HG03135 (cell line): Measurements from ENCODE around the gene FAM131C.
"Not testable (repeated sequence)": the region's sequence is repeated elsewhere in the genome, so short reads cannot be mapped to it uniquely, and the experiment has no call there.

Experiments
- ATAC-seq: cut with Tn5 transposase; IDR thresholded peaks from one replicate; pipeline ENCODE4 v1.9.1; 2021; ENCODE audit warnings: mild to moderate bottlenecking, moderate library complexity; ENCODE audit not compliant: unreplicated experiment

The FAM131C gene

GRCh38 chr1:16107039-16107438, 33.6 kb upstream of the FAM131C start:
- not testable (repeated sequence) for ATAC-seq

GRCh38 chr1:16101623-16102022, 28.2 kb upstream of the FAM131C start:
- no peak for ATAC-seq

- no peak for ATAC-seq
Measured at GRCh38 chr1:16099412-16099811, 26.0 kb upstream of the FAM131C start.

GRCh38 chr1:16095447-16095846, 22.0 kb upstream of the FAM131C start:
- ATAC-seq: no peak

DNA sequence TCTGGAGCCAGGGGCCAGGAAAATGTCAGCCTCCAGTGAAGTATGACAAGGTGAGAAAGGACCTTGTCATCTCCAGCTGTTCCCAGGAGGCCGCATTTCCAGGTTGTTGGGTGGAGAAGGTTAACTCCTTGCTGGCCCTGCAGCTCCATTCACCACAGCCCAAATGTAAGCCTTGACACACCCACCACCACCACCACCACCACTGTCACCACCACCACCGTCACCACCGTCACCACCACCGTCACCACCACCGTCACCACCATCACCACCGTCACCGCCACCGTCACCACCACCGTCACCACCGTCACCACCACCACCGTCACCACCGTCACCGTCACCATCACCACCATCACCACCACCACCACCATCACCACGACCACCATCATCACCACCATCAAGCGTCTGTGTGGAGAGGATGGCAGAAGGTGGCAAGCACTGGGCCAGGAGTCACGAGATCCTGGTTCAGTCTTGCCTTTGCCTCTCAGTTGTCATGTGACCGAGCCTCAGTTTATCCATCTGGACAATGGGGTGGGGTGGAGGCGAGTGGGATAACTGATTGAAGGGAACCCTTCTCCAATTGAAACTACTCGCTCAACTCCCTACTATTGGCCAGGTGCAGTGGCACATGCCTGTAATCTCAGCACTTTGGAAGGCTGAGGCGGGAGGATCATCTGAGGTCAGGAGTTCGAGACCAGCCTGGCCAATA, 21.2 kb upstream of the FAM131C start:
- ATAC-seq: no peak

GRCh38 chr1:16093611-16094010, 20.2 kb upstream of the FAM131C start:
- ATAC-seq: no peak

GRCh38 chr1:16092923-16093511, 19.6 kb upstream of the FAM131C start:
- no peak for ATAC-seq

GRCh38 chr1:16092097-16092922, 18.9 kb upstream of the FAM131C start:
- ATAC-seq: no peak

DNA sequence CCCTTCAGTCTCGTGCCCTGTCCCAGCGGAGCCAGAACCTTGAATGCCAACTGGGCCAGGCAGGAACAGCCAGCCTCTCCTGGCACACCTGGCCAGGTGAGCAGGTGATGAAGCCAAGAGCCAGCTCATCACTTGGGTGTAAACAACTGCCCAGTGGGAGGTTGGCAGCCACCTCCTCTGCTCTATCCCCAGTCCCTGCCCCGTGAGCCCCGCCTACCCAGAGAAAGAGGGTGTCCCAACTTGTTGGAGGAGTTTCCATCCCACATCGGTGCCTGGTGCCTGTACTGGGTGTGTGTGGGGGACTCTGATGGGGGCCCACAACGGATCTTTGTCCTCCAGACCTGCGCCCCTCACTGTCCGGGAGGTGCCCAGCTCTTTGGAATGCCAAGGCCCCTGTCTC, 17.8 kb upstream of the FAM131C start:
- no peak for ATAC-seq

DNA sequence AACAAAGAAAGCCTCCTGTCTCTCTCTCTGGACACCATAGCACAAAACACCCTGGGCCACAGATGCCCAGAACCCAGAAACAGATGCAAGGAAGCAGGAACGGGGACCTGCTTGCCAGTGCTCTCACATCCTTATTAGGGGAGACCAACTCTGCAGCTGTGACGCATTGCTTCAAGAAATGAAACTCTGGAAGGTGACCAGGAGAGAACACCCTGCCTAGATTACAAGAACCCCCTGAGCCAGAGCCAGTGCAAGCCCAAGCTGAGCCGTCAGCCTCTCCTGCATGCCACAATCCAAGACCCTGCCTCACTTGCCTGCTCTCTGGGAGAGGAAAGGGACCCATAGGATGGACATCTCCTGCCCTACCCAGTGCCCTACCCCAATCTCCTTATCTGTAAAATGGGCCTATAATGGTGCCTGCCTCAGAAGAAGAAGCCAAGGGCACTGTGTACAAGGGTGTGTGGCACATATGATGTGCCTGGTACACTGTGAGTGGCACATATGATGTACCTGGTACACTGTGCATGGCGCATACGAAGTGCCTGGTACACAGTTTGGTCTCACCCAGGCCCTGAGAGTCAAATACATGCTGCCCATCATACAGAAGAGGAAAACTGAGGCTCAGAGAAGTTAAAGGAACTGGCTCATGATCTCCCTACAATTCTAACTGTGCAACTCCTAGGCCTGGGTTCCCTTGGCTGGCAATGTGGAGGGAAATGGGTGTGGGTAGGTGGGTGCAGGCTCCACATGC, 16.8 kb upstream of the FAM131C start:
- no peak for ATAC-seq

- ATAC-seq: no peak
Measured at GRCh38 chr1:16088996-16089395, 15.5 kb upstream of the FAM131C start.

DNA sequence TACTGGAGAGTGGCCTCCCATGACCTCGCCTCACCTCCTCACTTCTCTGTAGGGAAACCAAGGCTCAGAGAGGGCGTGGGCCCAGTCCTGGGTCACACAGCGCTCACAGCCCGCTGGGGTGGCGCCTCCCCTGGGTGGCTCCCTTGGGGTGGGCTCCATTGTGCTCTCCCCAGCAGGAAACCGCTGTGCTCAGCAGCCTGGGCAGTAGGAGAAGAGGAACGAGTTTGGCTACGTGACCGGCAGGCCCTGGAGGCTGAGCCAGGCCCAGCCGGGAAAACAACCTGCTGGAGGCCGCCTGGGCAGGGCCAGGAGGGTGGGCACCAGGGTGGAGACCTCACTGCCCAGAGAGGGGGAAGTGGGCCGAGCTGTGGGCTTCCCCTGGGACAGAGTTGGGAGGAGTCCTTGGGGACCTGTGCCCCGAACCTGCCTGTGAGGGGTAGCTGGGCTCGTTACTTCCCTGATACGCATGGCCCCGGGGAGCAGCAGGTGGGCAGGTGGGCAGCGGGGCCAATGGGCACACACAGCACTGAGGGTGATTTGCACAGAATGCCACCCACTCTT, 15.0 kb upstream of the FAM131C start:
- ATAC-seq: no peak

- no peak for ATAC-seq
Measured at GRCh38 chr1:16087733-16088132, 14.3 kb upstream of the FAM131C start.

DNA sequence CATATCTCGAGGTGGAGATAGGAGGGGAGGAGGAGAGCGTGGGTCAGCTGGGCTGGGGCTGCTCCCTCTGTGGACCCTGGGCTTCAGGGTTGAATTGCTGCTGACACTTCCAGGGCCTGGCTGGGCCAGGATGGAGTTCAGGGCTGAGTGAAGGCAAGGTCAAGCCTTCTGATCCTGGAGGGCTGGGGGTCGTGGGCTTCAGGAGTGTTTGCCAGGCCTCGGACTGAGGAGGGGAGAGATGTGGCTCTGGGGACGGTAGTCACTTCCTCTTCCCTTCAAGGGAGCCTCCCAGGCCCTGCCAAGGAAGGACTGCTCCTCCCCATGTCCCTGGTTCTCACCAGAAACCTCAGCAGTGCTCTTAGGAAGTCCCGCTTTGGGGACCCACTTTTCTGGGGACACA, 12.1 kb upstream of the FAM131C start:
- no peak for ATAC-seq

- no peak for ATAC-seq
Measured at GRCh38 chr1:16083486-16083885, 10.0 kb upstream of the FAM131C start.

GRCh38 chr1:16082283-16083038, 9.0 kb upstream of the FAM131C start:
- no peak for ATAC-seq

- no peak for ATAC-seq
Measured at GRCh38 chr1:16081636-16082035, 8.2 kb upstream of the FAM131C start.

GRCh38 chr1:16080422-16081150, 7.1 kb upstream of the FAM131C start:
- no peak for ATAC-seq

GRCh38 chr1:16078925-16079656, 5.6 kb upstream of the FAM131C start:
- ATAC-seq: no peak
